ENCODE data around the gene BCAT1.

The BCAT1 gene

GRCh38 chr12:24979976-24980730, 31.3 kb upstream of the BCAT1 start:
- Histone ChIP-seq H3K4me2 (ENCODE audit: low read length) (no peak overlapping the region), H2AFZ (ENCODE audit: low read length) (no peak overlapping the region), H3K9me2 (ENCODE audit: low read depth, low read length) (no peaks in the 10 kb centered on the region), H3F3A (ENCODE audit: insufficient read depth, low read length) (no peaks in the 10 kb centered on the region), H3K4me1 (ENCODE audit: insufficient read depth, low read length, severe bottlenecking) (no peaks in the 10 kb centered on the region), H3K9ac (ENCODE audit: low read length) (no peak overlapping the region), H4K20me1 (ENCODE audit: insufficient read depth, low read length) (no peaks in the 10 kb centered on the region), H3K27me3 (ENCODE audit: insufficient read depth, low read length) (no peaks in the 10 kb centered on the region; the same call in 1 of the 2 replicates), H3K79me2 (ENCODE audit: insufficient read depth, low read length) (no peaks in the 10 kb centered on the region), H3K4me3 (ENCODE audit: low read depth, low read length, poor library complexity, severe bottlenecking) (no peak overlapping the region), H3K9me3 (ENCODE audit: low read length) (no peaks in the 10 kb centered on the region), H3K36me3 (ENCODE audit: insufficient read depth, low read length) (no peaks in the 10 kb centered on the region; the same call in 1 of the 2 replicates), H3K27ac (ENCODE audit: low read depth, low read length, poor library complexity, severe bottlenecking) (no peak overlapping the region)
- no peak for TF ChIP-seq CTCF (IDR thresholded peaks at IDR 0.05; ENCODE audit: low read length)
- no peak for TF ChIP-seq EZH2 (IDR thresholded peaks at IDR 0.05; ENCODE audit: borderline replicate concordance, low read length)

GRCh38 chr12:24979329-24979728, 30.4 kb upstream of the BCAT1 start:
- TF ChIP-seq EZH2 (IDR thresholded peaks at IDR 0.05; ENCODE audit: borderline replicate concordance, low read length) (no peak), CTCF (IDR thresholded peaks at IDR 0.05; ENCODE audit: low read length) (no peak)
- no peak overlapping the region for H3K27ac ChIP-seq (ENCODE audit: low read depth, low read length, poor library complexity, severe bottlenecking)
- no peaks in the 10 kb centered on the region; the same call in 1 of the 2 replicates for H3K27me3 ChIP-seq (ENCODE audit: insufficient read depth, low read length)
- no peaks in the 10 kb centered on the region for H3K79me2 ChIP-seq (ENCODE audit: insufficient read depth, low read length)
- H3K9me3 ChIP-seq (ENCODE audit: low read length) = no peaks in the 10 kb centered on the region
- H3K4me3 ChIP-seq (ENCODE audit: low read depth, low read length, poor library complexity, severe bottlenecking) = no peak overlapping the region
- no peak overlapping the region for H2AFZ ChIP-seq (ENCODE audit: low read length)
- H3K9ac ChIP-seq (ENCODE audit: low read length) = no peak overlapping the region
- no peak overlapping the region for H3K4me2 ChIP-seq (ENCODE audit: low read length)
- no peaks in the 10 kb centered on the region for H3K4me1 ChIP-seq (ENCODE audit: insufficient read depth, low read length, severe bottlenecking)
- no peaks in the 10 kb centered on the region for H3K36me3 ChIP-seq (ENCODE audit: insufficient read depth, low read length)
- no peaks in the 10 kb centered on the region for H3K9me2 ChIP-seq (ENCODE audit: low read depth, low read length)
- H3F3A ChIP-seq (ENCODE audit: insufficient read depth, low read length) = no peaks in the 10 kb centered on the region
- no peaks in the 10 kb centered on the region for H4K20me1 ChIP-seq (ENCODE audit: insufficient read depth, low read length)

- Histone ChIP-seq H2AFZ (ENCODE audit: low read length) (no peak overlapping the region), H3K4me2 (ENCODE audit: low read length) (no peak overlapping the region), H3K4me1 (ENCODE audit: insufficient read depth, low read length, severe bottlenecking) (no peaks in the 10 kb centered on the region), H3K9me3 (ENCODE audit: low read length) (no peaks in the 10 kb centered on the region), H3K9ac (ENCODE audit: low read length) (no peak overlapping the region), H3K27me3 (ENCODE audit: insufficient read depth, low read length) (no peaks in the 10 kb centered on the region; the same call in 1 of the 2 replicates), H3K4me3 (ENCODE audit: low read depth, low read length, poor library complexity, severe bottlenecking) (no peak overlapping the region), H3K36me3 (ENCODE audit: insufficient read depth, low read length) (no peaks in the 10 kb centered on the region), H3K9me2 (ENCODE audit: low read depth, low read length) (no peaks in the 10 kb centered on the region), H3K79me2 (ENCODE audit: insufficient read depth, low read length) (no peaks in the 10 kb centered on the region), H3F3A (ENCODE audit: insufficient read depth, low read length) (no peaks in the 10 kb centered on the region), H3K27ac (ENCODE audit: low read depth, low read length, poor library complexity, severe bottlenecking) (no peak overlapping the region), H4K20me1 (ENCODE audit: insufficient read depth, low read length) (no peaks in the 10 kb centered on the region)
- TF ChIP-seq EZH2 (IDR thresholded peaks at IDR 0.05; ENCODE audit: borderline replicate concordance, low read length) = no peak
- no peak for TF ChIP-seq CTCF (IDR thresholded peaks at IDR 0.05; ENCODE audit: low read length)
Observed at GRCh38 chr12:24977711-24978110, 28.8 kb upstream of the BCAT1 start.

Data from OCI-LY1 (cell line).